ENCODE data around the gene TPM4.

Gene TPM4

GRCh38 chr19:16041991-16042386, 34.3 kb upstream of the TPM4 start:
- DNase-seq (ENCODE audit: low read depth in 2 of 2): no peak

GRCh38 chr19:16042533-16043085, 33.7 kb upstream of the TPM4 start:
- no peak for DNase-seq (ENCODE audit: low read depth in 2 of 2)

- DNase-seq (ENCODE audit: low read depth in 2 of 2): no peak
Observed at GRCh38 chr19:16043156-16043757, 33.0 kb upstream of the TPM4 start.

GRCh38 chr19:16044746-16045145, 31.5 kb upstream of the TPM4 start:
- DNase-seq (ENCODE audit: low read depth in 2 of 2): no peak

GRCh38 chr19:16045171-16045570, 31.1 kb upstream of the TPM4 start:
- no peak for DNase-seq (ENCODE audit: low read depth in 2 of 2)

GRCh38 chr19:16045893-16046292, 30.4 kb upstream of the TPM4 start:
- DNase-seq (ENCODE audit: low read depth in 2 of 2): no peak

- DNase-seq (ENCODE audit: low read depth in 2 of 2): no peak
Observed at GRCh38 chr19:16048583-16048982, 27.7 kb upstream of the TPM4 start.

- no peak for DNase-seq (ENCODE audit: low read depth in 2 of 2)
Observed at GRCh38 chr19:16051254-16052025, 24.9 kb upstream of the TPM4 start.

GRCh38 chr19:16052353-16052752, 23.9 kb upstream of the TPM4 start:
- DNase-seq (ENCODE audit: low read depth in 2 of 2): no peak

- no peak for DNase-seq (ENCODE audit: low read depth in 2 of 2)
Observed at GRCh38 chr19:16057062-16057461, 19.2 kb upstream of the TPM4 start.

GRCh38 chr19:16060294-16060693, 16.0 kb upstream of the TPM4 start:
- no peak for DNase-seq (ENCODE audit: low read depth in 2 of 2)

GRCh38 chr19:16061943-16062342, 14.4 kb upstream of the TPM4 start:
- no peak for DNase-seq (ENCODE audit: low read depth in 2 of 2)

GRCh38 chr19:16062789-16063188, 13.5 kb upstream of the TPM4 start:
- DNase-seq (ENCODE audit: low read depth in 2 of 2): no peak

GRCh38 chr19:16064209-16064889, 11.9 kb upstream of the TPM4 start:
- no peak for DNase-seq (ENCODE audit: low read depth in 2 of 2)

- no peak for DNase-seq (ENCODE audit: low read depth in 2 of 2)
Observed at GRCh38 chr19:16066611-16067104, 9.6 kb upstream of the TPM4 start.

GRCh38 chr19:16067205-16067938, 8.9 kb upstream of the TPM4 start:
- no peak for DNase-seq (ENCODE audit: low read depth in 2 of 2)

- DNase-seq (ENCODE audit: low read depth in 2 of 2): no peak
Observed at GRCh38 chr19:16068696-16069259, 7.5 kb upstream of the TPM4 start.

- no peak for DNase-seq (ENCODE audit: low read depth in 2 of 2)
Observed at GRCh38 chr19:16069813-16070365, 6.4 kb upstream of the TPM4 start.

- DNase-seq (ENCODE audit: low read depth in 2 of 2): peak; percentile 50 to 78
Observed at GRCh38 chr19:16070366-16070990, 5.8 kb upstream of the TPM4 start.

- DNase-seq (ENCODE audit: low read depth in 2 of 2): no peak
Observed at GRCh38 chr19:16071072-16071691, 5.1 kb upstream of the TPM4 start.

Data from stimulated activated CD8-positive, alpha-beta memory T cell treated with anti-CD3 and anti-CD28 coated beads, Interleukin-2, amount 100 ng/mL, for 1 hour (primary cell).